Suprapubic skin (tissue), 4 donors: ENCODE results near the gene DDO. TPM values are rescaled to one million over a fixed set of nuclear protein-coding genes. Genes with fewer than 3 reads are reported as not detected.

Experiments
- DNase-seq, 2 donors: peaks; one replicate each; pipeline ENCODE4 v3.0.0-alpha.2; 2019; ENCODE audit warnings: low spot score in 2 of 2
- H3K27ac ChIP-seq: fragments of 200-600 bp; sonication (generic); one replicate; pipeline ENCODE4 v1.5.1; 2019
- H3K27me3 ChIP-seq: fragments of 200-600 bp; sonication (generic); one replicate; pipeline ENCODE4 v1.5.1; 2019
- H3K36me3 ChIP-seq: fragments of 200-600 bp; sonication (generic); one replicate; pipeline ENCODE4 v1.5.1; 2019
- H3K4me1 ChIP-seq: fragments of 200-600 bp; sonication (generic); one replicate; pipeline ENCODE4 v1.5.1; 2019
- H3K4me3 ChIP-seq: fragments of 200-600 bp; sonication (generic); one replicate; pipeline ENCODE4 v1.5.1; 2019; ENCODE audit warnings: mild to moderate bottlenecking
- H3K9me3 ChIP-seq: fragments of 200-600 bp; sonication (generic); one replicate; pipeline ENCODE4 v1.5.1; 2019
- EP300 ChIP-seq: sonication (generic); formaldehyde crosslinking; IDR thresholded peaks from one replicate; pipeline ENCODE4 v1.6.1; 2017; ENCODE audit warnings: antibody characterized with exemption
- POLR2A ChIP-seq, 2 donors: fragments of 450-650 bp; IDR thresholded peaks; one replicate each; pipeline ENCODE4 v1.6.1; 2017; ENCODE audit warnings: antibody characterized with exemption in 2 of 2, mild to moderate bottlenecking in 2 of 2, moderate library complexity in 2 of 2
- POLR2AphosphoS5 ChIP-seq, 3 donors: sonication (generic); formaldehyde crosslinking; IDR thresholded peaks; one replicate each; pipeline ENCODE4 v1.6.1; 2017; ENCODE audit warnings: antibody characterized with exemption in 3 of 3
- WGBS: methylation state at CpG from one replicate; pipeline ENCODE4 v1.1.5; 2018; 5-methylcytosine and 5-hydroxymethylcytosine counted together
- total RNA-seq, 4 donors: library from RNA; depleted of rRNA; stranded (reverse); fragments of >200 nt; gene quantifications; one replicate each; pipeline ENCODE4 v1.1.0, GENCODE V29; 2016
- TF ChIP-seq, protein P1 (sequence below), 2 donors: fragments of 200-600 bp in 1 of 2; fragments of 450-650 bp in 1 of 2; sonication (generic) in 1 of 2; IDR thresholded peaks; one replicate each; pipeline ENCODE4 v1.5.1; 2016 to 2019; ENCODE audit warnings: antibody characterized with exemption in 2 of 2, mild to moderate bottlenecking in 1 of 2, moderate library complexity in 1 of 2

Gene DDO
- total RNA-seq, 4 donors from 2014 or later = 0.81 to 1.1 TPM; not detected in 2

DNA sequence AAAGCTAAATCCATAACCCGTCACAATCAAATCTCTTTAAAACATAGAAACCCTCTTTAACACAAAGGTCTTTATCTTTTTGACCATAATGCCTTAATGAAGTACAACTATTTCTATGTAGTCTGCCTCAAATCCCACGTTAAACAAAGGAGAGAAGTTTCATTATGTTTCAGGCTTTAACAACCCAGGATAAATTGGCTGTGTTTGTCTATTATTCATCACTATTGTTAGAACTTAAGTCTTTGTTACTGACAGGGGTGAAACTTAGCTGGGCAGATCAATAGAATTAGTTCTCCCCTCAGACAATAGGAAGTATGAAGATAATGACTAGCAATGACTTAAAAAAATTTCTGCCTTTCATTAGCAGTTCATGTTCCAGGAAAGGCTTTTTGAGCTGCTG, 47.1 kb downstream of the DDO start:
- DNase-seq = no peak
- WGBS = 81% methylated on average over 2 of the region's 2 CpGs
- Histone ChIP-seq H3K4me1 (no peaks in the 10 kb centered on the region), H3K9me3 (no peaks in the 10 kb centered on the region), H3K36me3 (no peaks in the 10 kb centered on the region), H3K27ac (no peak overlapping the region), H3K27me3 (peaks cover 2% of the 10 kb centered on the region), H3K4me3 (no peak overlapping the region)
- TF ChIP-seq POLR2A (IDR thresholded peaks at IDR 0.05) (no peak), EP300 (no peak), POLR2AphosphoS5 (IDR thresholded peaks at IDR 0.05) (no peak)
- TF ChIP-seq, protein P1, sequence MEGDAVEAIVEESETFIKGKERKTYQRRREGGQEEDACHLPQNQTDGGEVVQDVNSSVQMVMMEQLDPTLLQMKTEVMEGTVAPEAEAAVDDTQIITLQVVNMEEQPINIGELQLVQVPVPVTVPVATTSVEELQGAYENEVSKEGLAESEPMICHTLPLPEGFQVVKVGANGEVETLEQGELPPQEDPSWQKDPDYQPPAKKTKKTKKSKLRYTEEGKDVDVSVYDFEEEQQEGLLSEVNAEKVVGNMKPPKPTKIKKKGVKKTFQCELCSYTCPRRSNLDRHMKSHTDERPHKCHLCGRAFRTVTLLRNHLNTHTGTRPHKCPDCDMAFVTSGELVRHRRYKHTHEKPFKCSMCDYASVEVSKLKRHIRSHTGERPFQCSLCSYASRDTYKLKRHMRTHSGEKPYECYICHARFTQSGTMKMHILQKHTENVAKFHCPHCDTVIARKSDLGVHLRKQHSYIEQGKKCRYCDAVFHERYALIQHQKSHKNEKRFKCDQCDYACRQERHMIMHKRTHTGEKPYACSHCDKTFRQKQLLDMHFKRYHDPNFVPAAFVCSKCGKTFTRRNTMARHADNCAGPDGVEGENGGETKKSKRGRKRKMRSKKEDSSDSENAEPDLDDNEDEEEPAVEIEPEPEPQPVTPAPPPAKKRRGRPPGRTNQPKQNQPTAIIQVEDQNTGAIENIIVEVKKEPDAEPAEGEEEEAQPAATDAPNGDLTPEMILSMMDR (IDR thresholded peaks at IDR 0.05) = no peak

- TF ChIP-seq, protein P1 (IDR thresholded peaks at IDR 0.05) = no peak
- TF ChIP-seq EP300 (no peak), POLR2AphosphoS5 (IDR thresholded peaks at IDR 0.05) (no peak), POLR2A (IDR thresholded peaks at IDR 0.05) (no peak)
- H3K36me3 ChIP-seq = no peaks in the 10 kb centered on the region
- no peaks in the 10 kb centered on the region for H3K9me3 ChIP-seq
- no peak for DNase-seq
- WGBS = 85% methylated on average over 1 of the region's 1 CpG
- H3K4me3 ChIP-seq = no peak overlapping the region
- no peaks in the 10 kb centered on the region for H3K4me1 ChIP-seq
- H3K27me3 ChIP-seq = peaks cover 2% of the 10 kb centered on the region
- H3K27ac ChIP-seq = no peak overlapping the region
These were observed 47.5 kb downstream of the DDO start for GRCh38 chr6:110367825-110368224.

- no peaks in the 10 kb centered on the region for H3K9me3 ChIP-seq
- DNase-seq = no peak
- TF ChIP-seq, protein P1 (IDR thresholded peaks at IDR 0.05) = no peak
- TF ChIP-seq POLR2A (IDR thresholded peaks at IDR 0.05) (no peak), POLR2AphosphoS5 (IDR thresholded peaks at IDR 0.05) (no peak), EP300 (no peak)
- peaks cover 2% of the 10 kb centered on the region for H3K27me3 ChIP-seq
- no peak overlapping the region for H3K4me3 ChIP-seq
- H3K4me1 ChIP-seq = no peaks in the 10 kb centered on the region
- no peaks in the 10 kb centered on the region for H3K36me3 ChIP-seq
- H3K27ac ChIP-seq = no peak overlapping the region
- 96% methylated on average over 2 of the region's 2 CpGs for WGBS
These were observed 48.4 kb downstream of the DDO start for GRCh38 chr6:110366975-110367374.

- Histone ChIP-seq H3K9me3 (no peaks in the 10 kb centered on the region), H3K27ac (no peak overlapping the region), H3K27me3 (peaks cover 2% of the 10 kb centered on the region), H3K4me3 (no peak overlapping the region), H3K4me1 (no peaks in the 10 kb centered on the region), H3K36me3 (no peaks in the 10 kb centered on the region)
- DNase-seq = no peak
- 72% methylated on average over 2 of the region's 2 CpGs for WGBS
- TF ChIP-seq POLR2A (IDR thresholded peaks at IDR 0.05) (no peak), POLR2AphosphoS5 (IDR thresholded peaks at IDR 0.05) (no peak), EP300 (no peak)
- TF ChIP-seq, protein P1 (IDR thresholded peaks at IDR 0.05) = no peak
These were observed 49.1 kb downstream of the DDO start for GRCh38 chr6:110366256-110366655.

DNA sequence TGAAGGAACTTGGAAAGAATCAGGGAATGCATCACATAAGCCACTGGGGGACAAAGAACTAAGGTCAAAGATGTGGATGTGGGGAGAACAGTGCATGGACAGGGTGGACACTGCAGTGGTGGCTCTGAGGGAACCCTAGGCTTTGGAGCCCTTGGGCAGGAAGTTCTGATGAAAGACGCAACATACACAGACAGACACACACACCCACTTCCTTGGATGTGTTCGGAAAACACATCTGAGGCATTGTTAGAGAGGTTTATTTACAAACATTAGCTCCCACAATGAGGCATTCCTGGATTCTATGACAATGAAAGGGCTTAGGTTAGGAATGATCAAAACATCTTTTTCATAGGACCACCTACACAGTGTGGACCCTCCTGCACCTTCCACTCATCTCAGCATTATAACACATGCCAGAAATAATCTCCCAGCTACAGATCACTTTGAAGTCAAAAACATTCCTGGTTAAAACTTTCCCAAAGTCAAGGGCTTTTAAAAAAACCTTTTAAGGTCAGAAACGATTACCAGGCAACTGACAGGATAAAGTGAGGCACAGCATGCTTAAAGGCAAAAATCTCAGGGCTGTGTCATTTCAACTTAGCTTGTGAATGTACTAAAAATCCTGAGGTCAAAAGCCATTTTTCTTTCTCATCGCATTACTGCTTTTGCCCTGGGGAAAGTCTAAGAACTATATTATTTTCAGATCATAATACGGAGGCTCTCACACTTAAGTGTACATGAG, 50.8 kb downstream of the DDO start:
- no peak overlapping the region for H3K27ac ChIP-seq
- WGBS = 65% methylated on average over 5 of the region's 5 CpGs
- no peaks in the 10 kb centered on the region for H3K36me3 ChIP-seq
- TF ChIP-seq EP300 (no peak), POLR2AphosphoS5 (IDR thresholded peaks at IDR 0.05) (no peak), POLR2A (IDR thresholded peaks at IDR 0.05) (no peak)
- TF ChIP-seq, protein P1 (IDR thresholded peaks at IDR 0.05) = no peak
- H3K4me1 ChIP-seq = no peaks in the 10 kb centered on the region
- peaks cover 15% of the 10 kb centered on the region for H3K27me3 ChIP-seq
- H3K9me3 ChIP-seq = no peaks in the 10 kb centered on the region
- no peak overlapping the region for H3K4me3 ChIP-seq
- DNase-seq = no peak
